Omental fat pad (tissue), 4 donors: Measurements from ENCODE around the gene DOK3. TPM values are rescaled to one million over a fixed set of nuclear protein-coding genes. Genes with fewer than 3 reads are reported as not detected.

Experiments
- ATAC-seq: fragments of 150-250 bp; one replicate; pipeline ENCODE4 v1.9.1; 2016; ENCODE audit warnings: mild to moderate bottlenecking, moderate library complexity; ENCODE audit not compliant: low FRiP score
- DNase-seq: peaks from one replicate; pipeline ENCODE4 v3.0.0-alpha.2; 2019; ENCODE audit warnings: low spot score
- total RNA-seq, 4 donors: library from RNA; depleted of rRNA; stranded (reverse); fragments of >200 nt; gene quantifications; one replicate each; pipeline ENCODE4 v1.1.0, GENCODE V29; 2016
- TF ChIP-seq, protein P1 (sequence below), 3 donors: fragments of 450-650 bp; IDR thresholded peaks; one replicate each; pipeline ENCODE4 v1.5.1; 2016 to 2017; ENCODE audit warnings: antibody characterized with exemption in 3 of 3, mild to moderate bottlenecking in 3 of 3, moderate library complexity in 2 of 3

DOK3 gene
- total RNA-seq, 4 donors from 2014 or later, result 7.4 to 41.0 (median 16.3) TPM

DNA sequence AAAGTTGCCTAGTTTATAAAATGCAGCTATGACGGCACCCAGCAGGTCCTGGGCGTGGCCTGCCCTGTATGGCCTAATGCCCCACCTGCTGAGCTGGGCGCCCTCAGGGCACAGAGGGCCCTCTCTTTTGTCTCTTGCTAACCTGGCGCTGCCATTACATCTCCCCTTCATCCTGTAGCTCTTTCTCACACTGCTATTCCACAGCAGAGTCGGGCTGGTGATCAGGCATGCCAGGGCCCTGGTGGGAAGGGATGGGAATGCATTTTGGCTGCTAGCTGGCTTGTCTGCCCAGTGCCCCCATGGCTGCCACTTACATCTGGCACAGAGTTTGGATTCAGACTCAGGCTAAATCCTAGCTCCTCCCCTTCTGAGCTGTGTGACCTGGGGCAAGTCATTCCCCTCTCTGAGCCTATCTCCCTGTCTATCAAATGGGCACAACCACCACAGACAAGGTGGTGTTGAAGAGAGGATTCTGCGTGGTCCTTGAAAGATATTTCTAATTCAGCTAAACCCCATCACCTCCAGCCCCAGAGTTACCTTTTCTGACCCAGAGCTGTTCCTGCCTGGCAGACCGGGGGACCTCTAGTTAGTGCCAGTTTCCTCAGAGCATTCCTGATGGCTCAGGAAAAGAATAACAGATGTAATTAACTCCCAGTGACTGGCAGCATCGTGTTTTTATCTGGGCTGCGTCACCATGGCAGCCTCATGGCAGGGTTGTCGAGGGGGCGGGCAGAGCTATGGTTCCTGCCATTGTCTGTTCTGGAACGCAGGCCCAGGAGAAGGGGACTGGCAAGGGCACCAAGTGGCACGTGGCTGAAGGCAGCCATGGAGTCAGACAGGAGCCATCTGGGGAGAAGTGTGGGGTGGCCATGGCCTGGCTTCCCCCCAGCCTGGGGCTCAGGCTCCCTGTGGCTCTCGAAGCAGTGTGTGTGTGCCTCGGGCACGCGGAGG, 56.7 kb downstream of the DOK3 start:
- TF ChIP-seq, protein P1, sequence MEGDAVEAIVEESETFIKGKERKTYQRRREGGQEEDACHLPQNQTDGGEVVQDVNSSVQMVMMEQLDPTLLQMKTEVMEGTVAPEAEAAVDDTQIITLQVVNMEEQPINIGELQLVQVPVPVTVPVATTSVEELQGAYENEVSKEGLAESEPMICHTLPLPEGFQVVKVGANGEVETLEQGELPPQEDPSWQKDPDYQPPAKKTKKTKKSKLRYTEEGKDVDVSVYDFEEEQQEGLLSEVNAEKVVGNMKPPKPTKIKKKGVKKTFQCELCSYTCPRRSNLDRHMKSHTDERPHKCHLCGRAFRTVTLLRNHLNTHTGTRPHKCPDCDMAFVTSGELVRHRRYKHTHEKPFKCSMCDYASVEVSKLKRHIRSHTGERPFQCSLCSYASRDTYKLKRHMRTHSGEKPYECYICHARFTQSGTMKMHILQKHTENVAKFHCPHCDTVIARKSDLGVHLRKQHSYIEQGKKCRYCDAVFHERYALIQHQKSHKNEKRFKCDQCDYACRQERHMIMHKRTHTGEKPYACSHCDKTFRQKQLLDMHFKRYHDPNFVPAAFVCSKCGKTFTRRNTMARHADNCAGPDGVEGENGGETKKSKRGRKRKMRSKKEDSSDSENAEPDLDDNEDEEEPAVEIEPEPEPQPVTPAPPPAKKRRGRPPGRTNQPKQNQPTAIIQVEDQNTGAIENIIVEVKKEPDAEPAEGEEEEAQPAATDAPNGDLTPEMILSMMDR (IDR thresholded peaks at IDR 0.05), result no peak
- ATAC-seq (no peak), DNase-seq (no peak)

Other genes with a start within 250 kb of the DOK3 start
- 10 to 100 TPM; 18.9 to 38.9 (median 23.8) TPM for gene RAB24, start 206.1 kb downstream of the DOK3 start, total RNA-seq
- gene PRELID1, start 206.0 kb downstream of the DOK3 start, total RNA-seq, result 100 to 1,000 TPM in 1 of 4 donors, 10 to 100 TPM in 3; 51.9 to 102 (median 67.5) TPM
- 10 to 100 TPM in 1 of 4 donors, 1 to 10 TPM in 3; 3.5 to 26.8 (median 4.8) TPM for gene MXD3, start 197.9 kb downstream of the DOK3 start, total RNA-seq
- gene LMAN2, start 158.2 kb downstream of the DOK3 start, total RNA-seq, result 100 to 1,000 TPM; 129 to 164 (median 144) TPM
- 10 to 100 TPM in 1 of 4 donors, 1 to 10 TPM in 3; 7.1 to 25.1 (median 8.2) TPM for gene RGS14, start 151.9 kb downstream of the DOK3 start, total RNA-seq
- gene SLC34A1, start 125.4 kb downstream of the DOK3 start, total RNA-seq, result not detected
- not detected for gene PFN3, start 109.2 kb downstream of the DOK3 start, total RNA-seq
- gene F12, start 100.3 kb downstream of the DOK3 start, total RNA-seq, result 1 to 10 TPM in 1 of 4 donors, under 1 TPM in 3; 0.38 to 3.0 (median 0.63) TPM
- 10 to 100 TPM; 16.1 to 45.5 (median 27.2) TPM for gene GRK6, start 83.2 kb downstream of the DOK3 start, total RNA-seq
- 1 to 10 TPM in 3 of 4 donors, not detected in 1; 1.6 to 2.8 (median 2.1) TPM for gene PRR7, start 63.0 kb downstream of the DOK3 start, total RNA-seq
- gene DBN1, start 36.2 kb downstream of the DOK3 start, total RNA-seq, result 10 to 100 TPM; 33.5 to 78.5 (median 38.3) TPM
- gene PDLIM7, start 12.2 kb downstream of the DOK3 start, total RNA-seq, result 10 to 100 TPM; 20.0 to 63.2 (median 34.2) TPM
- 10 to 100 TPM; 66.2 to 93.7 (median 73.6) TPM for gene DDX41, start 7.1 kb upstream of the DOK3 start, total RNA-seq
- 10 to 100 TPM; 43.3 to 92.5 (median 50.9) TPM for gene FAM193B, start 44.7 kb upstream of the DOK3 start, total RNA-seq
- gene TMED9, start 82.4 kb upstream of the DOK3 start, total RNA-seq, result 100 to 1,000 TPM in 3 of 4 donors, 10 to 100 TPM in 1; 81.0 to 129 (median 105) TPM
- 10 to 100 TPM; 19.5 to 46.4 (median 25.8) TPM for gene B4GALT7, start 90.3 kb upstream of the DOK3 start, total RNA-seq